HFFc6 (cell line): ENCODE data around the gene JMJD4. TPM values are rescaled to one million over a fixed set of nuclear protein-coding genes. Genes with fewer than 3 reads are reported as not detected.
A peak's percentile ranks its signal among the peaks of the same experiment; 100 is the strongest.

Source experiments
- DNase-seq: peaks from one replicate; pipeline ENCODE4 v3.0.0-alpha.2; 2018
- H3K27ac Mint-ChIP-seq: 2 replicates; pipeline ENCODE4 v1.8.0; 2020; ENCODE audit warnings: mild to moderate bottlenecking, mixed read lengths
- H3K27me3 Mint-ChIP-seq: 2 replicates; pipeline ENCODE4 v1.8.0; 2021; ENCODE audit warnings: mild to moderate bottlenecking, moderate library complexity, mixed read lengths; ENCODE audit not compliant: insufficient read depth
- H3K36me3 Mint-ChIP-seq: 2 replicates; pipeline ENCODE4 v1.8.0; 2021; ENCODE audit warnings: low read depth, mixed read lengths
- H3K4me1 Mint-ChIP-seq: 2 replicates; pipeline ENCODE4 v1.8.0; 2020; ENCODE audit warnings: low read depth, mixed read lengths
- H3K4me3 Mint-ChIP-seq: 2 replicates; pipeline ENCODE4 v1.8.0; 2020; ENCODE audit warnings: mild to moderate bottlenecking, moderate library complexity, mixed read lengths
- H3K9me3 Mint-ChIP-seq: 2 replicates; pipeline ENCODE4 v1.8.0; 2020; ENCODE audit warnings: mild to moderate bottlenecking, mixed read lengths
- CTCF ChIP-seq: fragments of 200-600 bp; sonication (generic); IDR thresholded peaks from 2 replicates; pipeline ENCODE4 v1.5.0; 2021; ENCODE audit warnings: antibody characterized with exemption, mild to moderate bottlenecking
- total RNA-seq, 6 experiments: library from RNA; stranded (reverse); fragmentation: NEBNext Ultra II Directional; extraction: Animal tissue kit (Norgen Biotek cat#: 25700); gene quantifications; 2 replicates in 1 of 6; 3 replicates in 5 of 6; pipeline ENCODE4 v1.2.3, GENCODE V29; 2021

The JMJD4 gene
- total RNA-seq, 6 experiments from 2014 or later: 20.2 to 23.1 (median 21.5) TPM

GRCh38 chr1:227775841-227776240 lies 40.7 kb upstream of the JMJD4 start:
- Mint-ChIP-seq H3K27ac (peak overlapping the region; percentile 95), H3K36me3 (peaks cover 4% of the 10 kb centered on the region), H3K9me3 (no peaks in the 10 kb centered on the region), H3K4me1 (peaks cover 62% of the 10 kb centered on the region), H3K27me3 (no peaks in the 10 kb centered on the region), H3K4me3 (peak overlapping the region; percentile 61; the same call in 1 of the 2 replicates)
- DNase-seq: no peak
- TF ChIP-seq CTCF: no peak

GRCh38 chr1:227774821-227775661 lies 39.9 kb upstream of the JMJD4 start:
- peak; percentile 21 for DNase-seq
- Mint-ChIP-seq H3K9me3 (no peaks in the 10 kb centered on the region), H3K4me1 (peaks cover 62% of the 10 kb centered on the region), H3K36me3 (peaks cover 4% of the 10 kb centered on the region), H3K4me3 (no peak overlapping the region), H3K27ac (peak overlapping the region; percentile 95; the same call in 1 of the 2 replicates), H3K27me3 (no peaks in the 10 kb centered on the region)
- no peak for TF ChIP-seq CTCF

- H3K4me1 Mint-ChIP-seq: peaks cover 54% of the 10 kb centered on the region
- no peaks in the 10 kb centered on the region for H3K27me3 Mint-ChIP-seq
- no peaks in the 10 kb centered on the region for H3K9me3 Mint-ChIP-seq
- TF ChIP-seq CTCF: no peak
- no peak for DNase-seq
- H3K36me3 Mint-ChIP-seq: peaks cover 4% of the 10 kb centered on the region
- H3K27ac Mint-ChIP-seq: no peak overlapping the region
- H3K4me3 Mint-ChIP-seq: no peak overlapping the region
Observed at GRCh38 chr1:227774051-227774731, 39.1 kb upstream of the JMJD4 start.

GRCh38 chr1:227773558-227773957 lies 38.5 kb upstream of the JMJD4 start:
- DNase-seq: no peak
- Mint-ChIP-seq H3K27me3 (no peaks in the 10 kb centered on the region), H3K9me3 (no peaks in the 10 kb centered on the region), H3K36me3 (peaks cover 9% of the 10 kb centered on the region), H3K4me3 (no peak overlapping the region), H3K27ac (no peak overlapping the region), H3K4me1 (peaks cover 48% of the 10 kb centered on the region)
- TF ChIP-seq CTCF: no peak

GRCh38 chr1:227771771-227772170 lies 36.7 kb upstream of the JMJD4 start:
- Mint-ChIP-seq H3K27ac (no peak overlapping the region), H3K27me3 (peaks cover 2% of the 10 kb centered on the region; the same call in 1 of the 2 replicates), H3K4me1 (peaks cover 30% of the 10 kb centered on the region), H3K4me3 (no peak overlapping the region), H3K36me3 (peaks cover 23% of the 10 kb centered on the region), H3K9me3 (no peaks in the 10 kb centered on the region)
- DNase-seq: no peak
- TF ChIP-seq CTCF: no peak
